A549 treated with AZD2906 at 1 μM for 4 hours (cell line): ENCODE measurements around the gene PDE1C. TPM values are rescaled to one million over a fixed set of nuclear protein-coding genes. Genes with fewer than 3 reads are reported as not detected.

Source experiments
- total RNA-seq: library from RNA; stranded (reverse); fragments of 200-300 nt; extraction: Qiagen RNA extraction; gene quantifications from 5 replicates; pipeline ENCODE4 v1.2.3, GENCODE V29; 2022

PDE1C gene
- 2.5 to 3.7 TPM (median 2.8 TPM) in 5 replicates for total RNA-seq

GRCh38 chr7:32070406-32071360 lies at the start of gene PDE1C:
PDE1C (minus strand) TSS chr7:32070407.

